Nephron (organoid): Measurements from ENCODE around the gene RPS21.

Experiments used
- H3K27ac Mint-ChIP-seq, 3 experiments: 2 replicates each; pipeline ENCODE4 v1.8.0; 2020; ENCODE audit warnings: mixed read lengths in 3 of 3, mild to moderate bottlenecking in 2 of 3, moderate library complexity in 1 of 3
- H3K27me3 Mint-ChIP-seq: 2 replicates; pipeline ENCODE4 v1.8.0; 2021; ENCODE audit warnings: low read depth, mild to moderate bottlenecking, moderate library complexity, mixed read lengths
- H3K36me3 Mint-ChIP-seq: 2 replicates; pipeline ENCODE4 v1.8.0; 2020; ENCODE audit warnings: low read depth, mixed read lengths
- H3K4me1 Mint-ChIP-seq: 2 replicates; pipeline ENCODE4 v1.8.0; 2020; ENCODE audit warnings: mixed read lengths
- H3K4me3 Mint-ChIP-seq, 3 experiments: 2 replicates each; pipeline ENCODE4 v1.8.0; 2020; ENCODE audit warnings: mild to moderate bottlenecking in 3 of 3, mixed read lengths in 3 of 3, moderate library complexity in 2 of 3
- H3K9me3 Mint-ChIP-seq: 2 replicates; pipeline ENCODE4 v1.8.0; 2020; ENCODE audit warnings: mixed read lengths
- CTCF ChIP-seq, 3 experiments: fragments of 200-600 bp; sonication (generic); IDR thresholded peaks; one replicate each; pipeline ENCODE4 v1.5.0; 2021; ENCODE audit warnings: antibody characterized with exemption in 3 of 3; ENCODE audit not compliant: unreplicated experiment in 3 of 3

RPS21 gene

GRCh38 chr20:62386383-62387218 is at the start of gene RPS21:
Gene RPS21, plus strand, starts transcription at chr20:62387103. Its CDS starts 236 bp downstream, at chr20:62387339.
- Mint-ChIP-seq H3K27ac (peak within 1 kb of the TSS; percentile 65 to 80 (median 76)), H3K4me3 (peak within 1 kb of the TSS; percentile 91 to 95 (median 93)), H3K4me1 (peaks cover 42% of the 10 kb centered on the region), H3K27me3 (no peaks in the 10 kb centered on the region), H3K9me3 (peaks cover 4% of the 10 kb centered on the region), H3K36me3 (peaks cover 41% of the 10 kb centered on the region)
- TF ChIP-seq CTCF (IDR thresholded peaks at IDR 0.05; ENCODE audit: unreplicated experiment in 3 of 3), result no peak

GRCh38 chr20:62337558-62338293 is 49.2 kb upstream of the RPS21 start:
- no peak overlapping the region for H3K4me3 Mint-ChIP-seq
- H3K4me1 Mint-ChIP-seq, result no peaks in the 10 kb centered on the region
- no peak for TF ChIP-seq CTCF (IDR thresholded peaks at IDR 0.05; ENCODE audit: unreplicated experiment in 3 of 3)
- no peaks in the 10 kb centered on the region for H3K27me3 Mint-ChIP-seq
- peaks cover 22% of the 10 kb centered on the region for H3K36me3 Mint-ChIP-seq
- no peaks in the 10 kb centered on the region for H3K9me3 Mint-ChIP-seq
- H3K27ac Mint-ChIP-seq, result no peak overlapping the region

GRCh38 chr20:62338294-62338620 is 48.6 kb upstream of the RPS21 start:
- Mint-ChIP-seq H3K27me3 (no peaks in the 10 kb centered on the region), H3K9me3 (no peaks in the 10 kb centered on the region), H3K27ac (no peak overlapping the region), H3K4me3 (no peak overlapping the region), H3K36me3 (peaks cover 27% of the 10 kb centered on the region), H3K4me1 (no peaks in the 10 kb centered on the region)
- TF ChIP-seq CTCF (IDR thresholded peaks at IDR 0.05; ENCODE audit: unreplicated experiment in 3 of 3), result no peak

GRCh38 chr20:62339647-62340062 is 47.2 kb upstream of the RPS21 start:
- Mint-ChIP-seq H3K4me3 (no peak overlapping the region), H3K27me3 (no peaks in the 10 kb centered on the region), H3K9me3 (no peaks in the 10 kb centered on the region), H3K27ac (no peak overlapping the region), H3K4me1 (no peaks in the 10 kb centered on the region), H3K36me3 (peaks cover 34% of the 10 kb centered on the region)
- TF ChIP-seq CTCF (IDR thresholded peaks at IDR 0.05; ENCODE audit: unreplicated experiment in 3 of 3), result no peak

- Mint-ChIP-seq H3K27ac (peak overlapping the region in 1 of 3 experiments; percentile 52), H3K9me3 (peaks cover 3% of the 10 kb centered on the region), H3K36me3 (peaks cover 36% of the 10 kb centered on the region), H3K27me3 (no peaks in the 10 kb centered on the region), H3K4me3 (no peak overlapping the region), H3K4me1 (no peaks in the 10 kb centered on the region)
- no peak for TF ChIP-seq CTCF (IDR thresholded peaks at IDR 0.05; ENCODE audit: unreplicated experiment in 3 of 3)
Observed at GRCh38 chr20:62342910-62343309, 44.0 kb upstream of the RPS21 start.
